ENCODE data around the gene UBAC2.

The UBAC2 gene

DNA sequence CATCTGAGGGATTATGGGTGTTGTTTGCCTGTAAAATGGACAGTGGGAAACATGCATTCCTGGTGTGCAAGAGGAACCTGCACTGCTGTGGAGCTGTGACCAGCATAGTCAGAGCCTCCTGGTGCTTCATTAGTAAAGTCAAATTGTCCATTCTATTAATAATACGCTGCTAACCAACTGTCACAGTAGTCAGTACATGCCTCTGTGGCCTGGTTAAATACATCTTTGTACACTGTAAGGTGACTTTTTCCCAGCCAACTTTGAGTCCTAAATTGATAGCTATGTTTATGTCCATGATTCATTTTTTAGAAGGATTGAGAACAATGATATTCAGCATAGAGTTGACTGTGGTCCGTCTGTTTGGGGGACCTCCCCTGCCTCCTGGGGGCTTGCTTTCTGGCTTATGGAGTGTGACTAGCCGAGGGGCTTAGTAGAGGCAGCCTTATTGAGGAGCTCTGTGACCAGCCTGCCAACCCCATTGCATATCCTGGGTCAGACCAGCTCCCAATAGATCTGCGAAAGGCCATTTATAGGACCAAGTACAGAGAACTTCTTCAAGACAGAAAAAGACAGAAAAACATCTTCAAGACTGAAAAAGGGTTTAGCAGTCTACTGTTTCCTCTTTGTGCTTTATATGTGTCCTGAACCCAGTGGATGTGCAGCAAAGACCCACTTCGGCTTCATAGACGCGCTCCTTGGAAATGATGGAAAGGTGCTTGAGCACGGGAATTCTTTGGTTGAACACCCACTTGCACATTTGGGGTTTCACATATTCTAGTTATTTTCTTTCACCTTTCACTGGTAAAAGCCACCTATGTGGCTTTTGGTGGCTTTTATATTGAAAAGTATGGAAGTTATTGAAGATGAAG is 102.2 kb downstream of the UBAC2 start:
- Histone ChIP-seq H3K9ac (ENCODE audit: low read depth, low read length) (no peak overlapping the region), H3K27ac (ENCODE audit: low read depth, low read length) (no peak overlapping the region), H3K27me3 (ENCODE audit: control insufficient read depth, insufficient read depth, low read length) (no peaks in the 10 kb centered on the region), H3K9me3 (ENCODE audit: control insufficient read depth, insufficient read depth, low read length) (no peaks in the 10 kb centered on the region), H3K4me1 (ENCODE audit: control insufficient read depth, insufficient read depth, low read length) (peaks cover 10% of the 10 kb centered on the region; the same call in 1 of the 2 replicates), H3K4me3 (ENCODE audit: low read depth, low read length) (no peak overlapping the region), H3K36me3 (ENCODE audit: control insufficient read depth, insufficient read depth, low read length) (0 out of 2 replicates have a peak, but pooled peaks cover 3% of the 10 kb centered on the region)

DNA sequence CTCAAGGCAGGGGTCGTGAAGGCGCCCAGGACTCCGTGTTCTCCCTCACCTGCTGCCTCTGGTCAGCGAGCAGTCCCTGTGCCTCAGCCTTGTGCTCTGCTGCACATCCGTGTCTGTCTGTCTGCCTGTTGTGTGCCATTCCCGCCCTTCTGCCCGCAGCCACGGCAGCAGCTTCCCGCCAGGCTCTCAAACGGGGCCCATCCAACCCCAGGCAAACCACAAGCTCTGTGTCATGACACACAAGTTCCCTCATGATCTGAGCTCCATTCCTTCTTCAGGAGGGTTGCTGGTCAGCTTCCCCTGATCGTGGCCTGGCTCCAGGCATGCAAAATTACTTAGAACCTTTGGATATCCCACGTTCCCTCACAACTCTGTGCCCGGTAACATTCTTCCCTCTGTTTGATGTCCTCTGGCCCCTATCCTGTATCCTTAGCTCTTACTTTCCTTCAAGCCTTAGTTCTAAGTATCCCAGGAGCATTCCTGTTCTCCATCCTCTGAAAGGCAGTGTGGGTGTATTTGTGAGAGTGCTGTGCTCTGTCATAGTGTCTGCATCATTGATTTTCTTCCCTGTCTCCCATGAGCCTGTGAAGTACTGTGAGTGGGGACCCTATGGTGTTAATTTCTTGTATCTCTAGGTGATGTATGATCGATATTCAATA is 103.3 kb downstream of the UBAC2 start:
- no peaks in the 10 kb centered on the region for H3K27me3 ChIP-seq (ENCODE audit: control insufficient read depth, insufficient read depth, low read length)
- 0 out of 2 replicates have a peak, but pooled peaks cover 3% of the 10 kb centered on the region for H3K36me3 ChIP-seq (ENCODE audit: control insufficient read depth, insufficient read depth, low read length)
- no peaks in the 10 kb centered on the region for H3K9me3 ChIP-seq (ENCODE audit: control insufficient read depth, insufficient read depth, low read length)
- H3K4me3 ChIP-seq (ENCODE audit: low read depth, low read length), result no peak overlapping the region
- H3K4me1 ChIP-seq (ENCODE audit: control insufficient read depth, insufficient read depth, low read length), result 0 out of 2 replicates have a peak, but pooled peaks cover 10% of the 10 kb centered on the region
- H3K9ac ChIP-seq (ENCODE audit: low read depth, low read length), result no peak overlapping the region
- no peak overlapping the region for H3K27ac ChIP-seq (ENCODE audit: low read depth, low read length)

GRCh38 chr13:99304541-99304940 is 103.9 kb downstream of the UBAC2 start:
- Histone ChIP-seq H3K4me3 (ENCODE audit: low read depth, low read length) (no peak overlapping the region), H3K27me3 (ENCODE audit: control insufficient read depth, insufficient read depth, low read length) (no peaks in the 10 kb centered on the region)

DNA sequence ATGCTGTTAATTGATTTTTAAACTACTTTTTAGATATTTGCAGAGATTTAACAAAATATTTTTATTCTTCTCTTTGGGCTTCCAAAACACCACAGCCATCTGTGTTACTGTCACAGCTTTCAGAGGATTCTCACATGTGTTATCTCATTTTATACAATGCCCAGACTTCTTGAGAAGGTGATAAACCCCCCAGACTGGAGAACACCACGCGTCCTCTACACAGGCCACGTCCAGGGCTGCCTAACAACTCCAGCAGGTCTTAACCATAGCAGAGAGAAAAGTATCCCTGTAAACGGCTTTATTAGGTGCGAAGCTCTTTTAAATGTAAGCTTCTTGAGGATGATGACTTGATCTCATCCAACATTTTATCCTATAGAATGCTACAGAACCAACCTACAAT is 104.5 kb downstream of the UBAC2 start:
- H3K4me3 ChIP-seq (ENCODE audit: low read depth, low read length), result no peak overlapping the region
- H3K9ac ChIP-seq (ENCODE audit: low read depth, low read length), result no peak overlapping the region
- H3K4me1 ChIP-seq (ENCODE audit: control insufficient read depth, insufficient read depth, low read length), result 0 out of 2 replicates have a peak, but pooled peaks cover 5% of the 10 kb centered on the region
- no peak overlapping the region for H3K27ac ChIP-seq (ENCODE audit: low read depth, low read length)
- H3K27me3 ChIP-seq (ENCODE audit: control insufficient read depth, insufficient read depth, low read length), result no peaks in the 10 kb centered on the region
- H3K9me3 ChIP-seq (ENCODE audit: control insufficient read depth, insufficient read depth, low read length), result no peaks in the 10 kb centered on the region
- H3K36me3 ChIP-seq (ENCODE audit: control insufficient read depth, insufficient read depth, low read length), result 0 out of 2 replicates have a peak, but pooled peaks cover 3% of the 10 kb centered on the region

More at GRCh38 chr13:99304541-99304940, 103.9 kb downstream of the UBAC2 start:
- Histone ChIP-seq H3K27ac (ENCODE audit: low read depth, low read length) (no peak overlapping the region), H3K4me1 (ENCODE audit: control insufficient read depth, insufficient read depth, low read length) (0 out of 2 replicates have a peak, but pooled peaks cover 10% of the 10 kb centered on the region), H3K9ac (ENCODE audit: low read depth, low read length) (no peak overlapping the region), H3K9me3 (ENCODE audit: control insufficient read depth, insufficient read depth, low read length) (no peaks in the 10 kb centered on the region), H3K36me3 (ENCODE audit: control insufficient read depth, insufficient read depth, low read length) (0 out of 2 replicates have a peak, but pooled peaks cover 3% of the 10 kb centered on the region)

DNA sequence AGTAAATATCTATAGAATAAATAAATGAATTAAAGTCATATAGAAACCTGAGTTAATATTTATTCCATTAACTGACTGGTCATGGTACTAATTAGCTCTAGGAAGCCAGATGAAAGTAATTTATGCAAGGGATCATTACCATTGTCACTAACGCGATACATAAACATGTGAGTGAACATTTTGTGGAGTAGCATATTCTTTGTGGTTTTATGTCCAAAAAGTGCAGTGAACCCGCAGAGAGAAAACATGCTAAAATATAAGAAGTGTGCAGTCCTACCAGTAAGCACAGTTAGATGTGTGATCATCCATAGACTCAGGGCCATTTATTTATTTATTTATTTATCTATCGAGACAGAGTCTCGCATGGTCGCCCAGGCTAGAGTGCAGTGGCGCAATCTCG is 104.9 kb downstream of the UBAC2 start:
- Histone ChIP-seq H3K4me1 (ENCODE audit: control insufficient read depth, insufficient read depth, low read length) (0 out of 2 replicates have a peak, but pooled peaks cover 5% of the 10 kb centered on the region), H3K27ac (ENCODE audit: low read depth, low read length) (no peak overlapping the region), H3K9ac (ENCODE audit: low read depth, low read length) (no peak overlapping the region), H3K36me3 (ENCODE audit: control insufficient read depth, insufficient read depth, low read length) (0 out of 2 replicates have a peak, but pooled peaks cover 3% of the 10 kb centered on the region), H3K27me3 (ENCODE audit: control insufficient read depth, insufficient read depth, low read length) (no peaks in the 10 kb centered on the region), H3K4me3 (ENCODE audit: low read depth, low read length) (no peak overlapping the region), H3K9me3 (ENCODE audit: control insufficient read depth, insufficient read depth, low read length) (no peaks in the 10 kb centered on the region)

- Histone ChIP-seq H3K9me3 (ENCODE audit: control insufficient read depth, insufficient read depth, low read length) (no peaks in the 10 kb centered on the region), H3K9ac (ENCODE audit: low read depth, low read length) (no peak within 1 kb of the TSS), H3K27ac (ENCODE audit: low read depth, low read length) (peak within 1 kb of the TSS; percentile 64), H3K4me3 (ENCODE audit: low read depth, low read length) (no peak within 1 kb of the TSS), H3K36me3 (ENCODE audit: control insufficient read depth, insufficient read depth, low read length) (0 out of 2 replicates have a peak, but pooled peaks cover 3% of the 10 kb centered on the region), H3K4me1 (ENCODE audit: control insufficient read depth, insufficient read depth, low read length) (0 out of 2 replicates have a peak, but pooled peaks cover 11% of the 10 kb centered on the region), H3K27me3 (ENCODE audit: control insufficient read depth, insufficient read depth, low read length) (no peaks in the 10 kb centered on the region)
These were observed 106.6 kb downstream of the UBAC2 start, which contains the start of gene GPR183 for GRCh38 chr13:99307247-99307646. GPR183 (minus strand) TSS chr13:99307399; CDS start chr13:99296145, 11,254 bp downstream.

- H3K9ac ChIP-seq (ENCODE audit: low read depth, low read length), result no peak overlapping the region
- peak overlapping the region; percentile 64 for H3K27ac ChIP-seq (ENCODE audit: low read depth, low read length)
- 0 out of 2 replicates have a peak, but pooled peaks cover 3% of the 10 kb centered on the region for H3K36me3 ChIP-seq (ENCODE audit: control insufficient read depth, insufficient read depth, low read length)
- H3K9me3 ChIP-seq (ENCODE audit: control insufficient read depth, insufficient read depth, low read length), result no peaks in the 10 kb centered on the region
- 0 out of 2 replicates have a peak, but pooled peaks cover 11% of the 10 kb centered on the region for H3K4me1 ChIP-seq (ENCODE audit: control insufficient read depth, insufficient read depth, low read length)
- no peak overlapping the region for H3K4me3 ChIP-seq (ENCODE audit: low read depth, low read length)
- H3K27me3 ChIP-seq (ENCODE audit: control insufficient read depth, insufficient read depth, low read length), result no peaks in the 10 kb centered on the region
These were observed 107.1 kb downstream of the UBAC2 start for GRCh38 chr13:99307648-99308339.

DNA sequence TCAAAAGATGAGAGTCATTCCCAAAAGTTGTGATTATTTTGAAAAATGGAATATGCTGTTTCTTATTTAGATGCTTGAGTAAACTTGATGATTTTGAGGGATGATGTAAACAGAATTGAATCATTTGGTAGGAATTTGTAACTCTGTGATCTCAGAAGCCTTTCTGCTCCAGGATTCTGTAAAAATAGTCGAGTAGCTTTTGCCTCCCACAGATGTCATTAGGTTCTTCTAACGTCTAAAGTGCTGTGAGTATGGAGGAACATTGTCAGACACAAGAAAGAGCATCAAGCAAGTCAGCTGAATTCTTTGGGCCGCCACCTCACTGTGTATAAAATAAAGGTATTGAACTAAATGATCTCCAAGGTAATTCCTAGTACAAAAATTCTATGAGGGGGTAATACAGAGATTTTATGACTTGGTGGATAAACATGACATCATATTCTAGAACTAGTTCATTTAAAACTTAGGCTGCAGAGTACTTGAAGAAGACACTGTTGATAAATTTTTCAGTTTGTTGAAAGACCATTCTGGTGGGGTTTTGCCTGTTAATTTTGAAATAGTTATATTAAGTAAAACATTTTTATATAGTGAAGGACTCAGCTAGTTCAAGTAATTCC is 107.9 kb downstream of the UBAC2 start:
- no peak overlapping the region for H3K4me3 ChIP-seq (ENCODE audit: low read depth, low read length)
- 0 out of 2 replicates have a peak, but pooled peaks cover 3% of the 10 kb centered on the region for H3K36me3 ChIP-seq (ENCODE audit: control insufficient read depth, insufficient read depth, low read length)
- H3K27me3 ChIP-seq (ENCODE audit: control insufficient read depth, insufficient read depth, low read length), result no peaks in the 10 kb centered on the region
- H3K4me1 ChIP-seq (ENCODE audit: control insufficient read depth, insufficient read depth, low read length), result 0 out of 2 replicates have a peak, but pooled peaks cover 15% of the 10 kb centered on the region
- no peak overlapping the region for H3K9ac ChIP-seq (ENCODE audit: low read depth, low read length)
- no peaks in the 10 kb centered on the region for H3K9me3 ChIP-seq (ENCODE audit: control insufficient read depth, insufficient read depth, low read length)
- peak overlapping the region; percentile 64 for H3K27ac ChIP-seq (ENCODE audit: low read depth, low read length)

DNA sequence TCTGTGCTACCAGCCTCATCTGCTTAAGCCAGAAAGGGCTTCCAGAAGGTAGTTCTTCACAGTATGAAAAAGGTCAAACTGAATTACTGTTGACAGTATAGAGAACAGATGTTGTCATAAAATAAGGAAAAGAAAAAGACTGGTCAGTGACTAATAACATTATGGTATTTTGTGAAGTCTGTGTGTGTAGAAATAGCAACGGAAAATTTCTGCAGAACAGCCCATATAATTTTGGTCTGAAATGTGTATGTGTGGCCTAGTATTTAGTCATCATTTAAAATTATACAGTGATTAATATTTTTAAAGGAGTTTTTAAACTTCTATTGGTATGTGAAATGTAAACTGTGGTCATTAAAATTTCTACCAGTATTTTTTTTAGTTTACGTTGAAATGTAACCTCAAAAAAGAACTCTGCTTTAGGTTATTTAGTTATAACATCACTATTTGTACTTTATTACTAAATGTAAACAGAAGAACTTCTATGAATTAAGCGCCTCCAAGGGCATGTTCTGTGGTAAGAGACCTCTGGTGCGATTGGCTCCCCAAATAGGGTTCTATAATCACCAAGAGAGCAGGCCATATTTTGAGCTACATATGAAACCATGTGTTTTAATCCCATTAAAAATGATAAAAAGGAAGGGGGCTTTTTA is 109.9 kb downstream of the UBAC2 start:
- H3K36me3 ChIP-seq (ENCODE audit: control insufficient read depth, insufficient read depth, low read length), result 0 out of 2 replicates have a peak, but pooled peaks cover 2% of the 10 kb centered on the region
- H3K9me3 ChIP-seq (ENCODE audit: control insufficient read depth, insufficient read depth, low read length), result no peaks in the 10 kb centered on the region
- H3K27ac ChIP-seq (ENCODE audit: low read depth, low read length), result no peak overlapping the region
- H3K4me3 ChIP-seq (ENCODE audit: low read depth, low read length), result no peak overlapping the region
- H3K9ac ChIP-seq (ENCODE audit: low read depth, low read length), result no peak overlapping the region
- H3K27me3 ChIP-seq (ENCODE audit: control insufficient read depth, insufficient read depth, low read length), result no peaks in the 10 kb centered on the region
- H3K4me1 ChIP-seq (ENCODE audit: control insufficient read depth, insufficient read depth, low read length), result peaks cover 28% of the 10 kb centered on the region; the same call in 1 of the 2 replicates

GRCh38 chr13:99311137-99311536 is 110.5 kb downstream of the UBAC2 start:
- no peaks in the 10 kb centered on the region for H3K27me3 ChIP-seq (ENCODE audit: control insufficient read depth, insufficient read depth, low read length)
- H3K36me3 ChIP-seq (ENCODE audit: control insufficient read depth, insufficient read depth, low read length), result no peaks in the 10 kb centered on the region
- no peak overlapping the region for H3K27ac ChIP-seq (ENCODE audit: low read depth, low read length)
- no peaks in the 10 kb centered on the region for H3K9me3 ChIP-seq (ENCODE audit: control insufficient read depth, insufficient read depth, low read length)
- H3K9ac ChIP-seq (ENCODE audit: low read depth, low read length), result no peak overlapping the region
- H3K4me3 ChIP-seq (ENCODE audit: low read depth, low read length), result no peak overlapping the region
- peaks cover 27% of the 10 kb centered on the region; the same call in 1 of the 2 replicates for H3K4me1 ChIP-seq (ENCODE audit: control insufficient read depth, insufficient read depth, low read length)

All from HUES48 (cell line).